Smooth muscle cell (in vitro differentiated cells): ENCODE data around the gene ITPR2. TPM values are rescaled to one million over a fixed set of nuclear protein-coding genes. Genes with fewer than 3 reads are reported as not detected.
A peak's percentile ranks its signal among the peaks of the same experiment; 100 is the strongest.

Source experiments
- DNase-seq: peaks from one replicate; lab custom pipeline; 2025; ENCODE audit not compliant: unreplicated experiment; lab: John Stamatoyannopoulos, UW
- H2AFZ ChIP-seq: fragments of 200-600 bp; sonication (generic); 2 replicates; pipeline ENCODE4 v1.6.0; 2016; ENCODE audit warnings: antibody characterized with exemption, low read depth, mild to moderate bottlenecking
- H3F3A ChIP-seq: fragments of 200-600 bp; sonication (generic); 2 replicates; pipeline ENCODE4 v1.6.0; 2017; ENCODE audit warnings: antibody characterized with exemption, low read depth
- H3K27ac ChIP-seq: fragments of 200-600 bp; sonication (generic); 2 replicates; pipeline ENCODE4 v1.5.1; 2016; ENCODE audit warnings: low read depth, mild to moderate bottlenecking
- H3K27me3 ChIP-seq: fragments of 200-600 bp; sonication (generic); 2 replicates; pipeline ENCODE4 v1.6.1; 2016; ENCODE audit warnings: low read depth, mild to moderate bottlenecking
- H3K36me3 ChIP-seq: fragments of 200-600 bp; sonication (generic); 2 replicates; pipeline ENCODE4 v1.5.1; 2016; ENCODE audit warnings: low read depth
- H3K4me1 ChIP-seq: fragments of 200-600 bp; sonication (generic); 2 replicates; pipeline ENCODE4 v1.5.1; 2016; ENCODE audit warnings: low read depth
- H3K4me2 ChIP-seq: fragments of 200-600 bp; sonication (generic); 2 replicates; pipeline ENCODE4 v1.6.0; 2016; ENCODE audit warnings: mild to moderate bottlenecking
- H3K4me3 ChIP-seq: fragments of 200-600 bp; sonication (generic); 2 replicates; pipeline ENCODE4 v1.5.1; 2016; ENCODE audit warnings: mild to moderate bottlenecking
- H3K79me2 ChIP-seq: fragments of 200-600 bp; sonication (generic); 2 replicates; pipeline ENCODE4 v1.6.0; 2016; ENCODE audit warnings: low read depth, mild to moderate bottlenecking
- H3K9ac ChIP-seq: fragments of 200-600 bp; sonication (generic); 2 replicates; pipeline ENCODE4 v1.6.0; 2016; ENCODE audit warnings: low read depth
- H3K9me3 ChIP-seq: fragments of 200-600 bp; sonication (generic); replicated peaks from 2 replicates; pipeline ENCODE4 v1.5.1; 2016; ENCODE audit warnings: low read depth
- H4K20me1 ChIP-seq: fragments of 200-600 bp; sonication (generic); 2 replicates; pipeline ENCODE4 v1.6.0; 2016; ENCODE audit warnings: low read depth
- CTCF ChIP-seq: fragments of 200-600 bp; sonication (generic); IDR thresholded peaks from 2 replicates; pipeline ENCODE4 v1.5.1; 2017; ENCODE audit warnings: borderline replicate concordance, mild to moderate bottlenecking, antibody characterized with exemption; ENCODE audit not compliant: insufficient read depth, poor library complexity, severe bottlenecking
- WGBS: methylation state at CpG from one replicate; pipeline ENCODE4 v1.1.7; 2016; ENCODE audit warnings: low lambda C conversion rate; 5-methylcytosine and 5-hydroxymethylcytosine counted together
- polyA plus RNA-seq: library from polyadenylated mRNA; unstranded; fragments of >200 nt; fragmentation: Nextera tagmentation; extraction: Ambion mirVana; gene quantifications from 2 replicates; pipeline ENCODE4 v1.2.1, GENCODE V29; 2016
- total RNA-seq: library from RNA; depleted of rRNA; stranded (reverse); fragments of >200 nt; gene quantifications from 2 replicates; pipeline ENCODE4 v1.2.3, GENCODE V29; 2014

Gene ITPR2
- total and polyA plus RNA-seq, 2 experiments from 2014 or later = 6.8 to 17.4 TPM

- Histone ChIP-seq H3F3A (no peaks in the 10 kb centered on the region), H3K4me2 (no peak overlapping the region), H3K27ac (no peak overlapping the region), H2AFZ (no peak overlapping the region), H3K9me3 (no peaks in the 10 kb centered on the region), H3K4me3 (no peak overlapping the region), H3K9ac (no peak overlapping the region), H3K36me3 (no peaks in the 10 kb centered on the region), H3K4me1 (no peaks in the 10 kb centered on the region), H4K20me1 (no peaks in the 10 kb centered on the region), H3K27me3 (no peaks in the 10 kb centered on the region), H3K79me2 (no peaks in the 10 kb centered on the region)
- no peak for TF ChIP-seq CTCF
- 94% methylated on average over 2 of the region's 2 CpGs for WGBS
- DNase-seq = no peak
These were observed 453.1 kb downstream of the ITPR2 start for GRCh38 chr12:26379777-26380467.

GRCh38 chr12:26378711-26379110 is 454.3 kb downstream of the ITPR2 start:
- H3K79me2 ChIP-seq = no peaks in the 10 kb centered on the region
- no peaks in the 10 kb centered on the region for H3K27me3 ChIP-seq
- no peaks in the 10 kb centered on the region for H3F3A ChIP-seq
- H2AFZ ChIP-seq = no peak overlapping the region
- H3K36me3 ChIP-seq = no peaks in the 10 kb centered on the region
- H3K4me1 ChIP-seq = no peaks in the 10 kb centered on the region
- DNase-seq = no peak
- no peak overlapping the region for H3K4me3 ChIP-seq
- no peaks in the 10 kb centered on the region for H3K9me3 ChIP-seq
- TF ChIP-seq CTCF = no peak
- H4K20me1 ChIP-seq = no peaks in the 10 kb centered on the region
- H3K27ac ChIP-seq = no peak overlapping the region
- no peak overlapping the region for H3K9ac ChIP-seq
- H3K4me2 ChIP-seq = no peak overlapping the region
- WGBS = 92% methylated on average over 6 of the region's 6 CpGs

GRCh38 chr12:26374934-26375680 is 457.9 kb downstream of the ITPR2 start:
- Histone ChIP-seq H3K79me2 (no peaks in the 10 kb centered on the region), H3K9me3 (no peaks in the 10 kb centered on the region), H3K9ac (no peak overlapping the region), H2AFZ (no peak overlapping the region), H3F3A (no peaks in the 10 kb centered on the region), H3K4me2 (no peak overlapping the region), H4K20me1 (no peaks in the 10 kb centered on the region), H3K27me3 (no peaks in the 10 kb centered on the region), H3K4me3 (no peak overlapping the region), H3K4me1 (no peaks in the 10 kb centered on the region), H3K27ac (peak overlapping the region; percentile 58), H3K36me3 (no peaks in the 10 kb centered on the region)
- no peak for TF ChIP-seq CTCF
- 62% methylated on average over 2 of the region's 2 CpGs for WGBS
- no peak for DNase-seq
